OCI-LY1 (cell line): Measurements from ENCODE around the gene OLFML1.

Source experiments
- H2AFZ ChIP-seq: fragments of 200-600 bp; sonication (generic), shearing (Covaris generic); 2 replicates; pipeline ENCODE4 v1.6.0; 2014; ENCODE audit warnings: antibody characterized with exemption, mild to moderate bottlenecking, low read length
- H3F3A ChIP-seq: fragments of 200-600 bp; sonication (generic), shearing (Covaris generic); 2 replicates; pipeline ENCODE4 v1.6.0; 2014; ENCODE audit warnings: mild to moderate bottlenecking, antibody characterized with exemption, low read length, moderate library complexity; ENCODE audit not compliant: insufficient read depth
- H3K27ac ChIP-seq: fragments of 200-600 bp; sonication (generic); 2 replicates; pipeline ENCODE4 v1.5.1; 2014; ENCODE audit warnings: low read length, mixed run types, mild to moderate bottlenecking, low read depth; ENCODE audit not compliant: poor library complexity, severe bottlenecking
- H3K27me3 ChIP-seq: fragments of 200-600 bp; sonication (generic); 2 replicates; pipeline ENCODE4 v1.6.0; 2014; ENCODE audit warnings: antibody characterized with exemption, mild to moderate bottlenecking, low read length, moderate library complexity; ENCODE audit not compliant: insufficient read depth
- H3K36me3 ChIP-seq: fragments of 200-600 bp; sonication (generic); 2 replicates; pipeline ENCODE4 v1.6.1; 2014; ENCODE audit warnings: mild to moderate bottlenecking, antibody characterized with exemption, low read length, moderate library complexity, mixed read lengths; ENCODE audit not compliant: insufficient read depth
- H3K4me1 ChIP-seq: fragments of 200-600 bp; sonication (generic); 2 replicates; pipeline ENCODE4 v1.5.1; 2014; ENCODE audit warnings: mild to moderate bottlenecking, low read length, moderate library complexity; ENCODE audit not compliant: insufficient read depth, severe bottlenecking
- H3K4me2 ChIP-seq: fragments of 200-600 bp; sonication (generic), shearing (Covaris generic); 2 replicates; pipeline ENCODE4 v1.6.1; 2014; ENCODE audit warnings: low read length
- H3K4me3 ChIP-seq: fragments of 200-600 bp; sonication (generic); 2 replicates; pipeline ENCODE4 v1.5.1; 2014; ENCODE audit warnings: low read length, low read depth, mild to moderate bottlenecking, mixed read lengths; ENCODE audit not compliant: poor library complexity, severe bottlenecking
- H3K79me2 ChIP-seq: fragments of 200-600 bp; shearing (Covaris generic); 2 replicates; pipeline ENCODE4 v1.6.1; 2016; ENCODE audit warnings: mixed run types, low read length, mixed read lengths; ENCODE audit not compliant: insufficient read depth
- H3K9ac ChIP-seq: fragments of 200-600 bp; sonication (generic), shearing (Covaris generic); 2 replicates; pipeline ENCODE4 v1.6.1; 2014; ENCODE audit warnings: mild to moderate bottlenecking, low read length, mixed read lengths
- H3K9me2 ChIP-seq: fragments of 200-600 bp; sonication (generic), shearing (Covaris generic); 2 replicates; pipeline ENCODE4 v1.6.1; 2014; ENCODE audit warnings: low read depth, mild to moderate bottlenecking, low read length, mixed read lengths
- H3K9me3 ChIP-seq: fragments of 200-600 bp; shearing (Covaris generic); 2 replicates; pipeline ENCODE4 v1.6.1; 2014; ENCODE audit warnings: low read length, mixed read lengths
- H4K20me1 ChIP-seq: fragments of 200-600 bp; sonication (generic), shearing (Covaris generic); 2 replicates; pipeline ENCODE4 v1.6.0; 2016; ENCODE audit warnings: mild to moderate bottlenecking, low read length; ENCODE audit not compliant: insufficient read depth
- CTCF ChIP-seq: fragments of 200-600 bp; sonication (generic), shearing (Covaris generic); IDR thresholded peaks from 2 replicates; pipeline ENCODE4 v1.5.1; 2017; ENCODE audit warnings: mild to moderate bottlenecking, antibody characterized with exemption, low read length, moderate library complexity, mixed read lengths
- EZH2 ChIP-seq: fragments of 200-600 bp; sonication (generic), shearing (Covaris generic); IDR thresholded peaks from 2 replicates; pipeline ENCODE4 v1.8.0; 2017; ENCODE audit warnings: borderline replicate concordance, mixed run types, mild to moderate bottlenecking, antibody characterized with exemption, low read length, moderate library complexity, mixed read lengths

Gene OLFML1

GRCh38 chr11:7500251-7500650 lies 14.9 kb downstream of the OLFML1 start:
- no peaks in the 10 kb centered on the region for H3K9me2 ChIP-seq
- H3K27ac ChIP-seq, result no peak overlapping the region
- H3K27me3 ChIP-seq, result no peaks in the 10 kb centered on the region
- TF ChIP-seq CTCF (no peak), EZH2 (no peak)
- H3K9me3 ChIP-seq, result no peaks in the 10 kb centered on the region
- no peak overlapping the region for H3K9ac ChIP-seq
- no peak overlapping the region for H3K4me2 ChIP-seq
- no peak overlapping the region for H3K4me3 ChIP-seq
- no peaks in the 10 kb centered on the region for H3K79me2 ChIP-seq
- H3F3A ChIP-seq, result no peaks in the 10 kb centered on the region
- H2AFZ ChIP-seq, result no peak overlapping the region
- no peaks in the 10 kb centered on the region for H4K20me1 ChIP-seq
- no peaks in the 10 kb centered on the region for H3K36me3 ChIP-seq
- H3K4me1 ChIP-seq, result peaks cover 25% of the 10 kb centered on the region

- TF ChIP-seq CTCF (no peak), EZH2 (no peak)
- H2AFZ ChIP-seq, result no peak overlapping the region
- no peak overlapping the region for H3K9ac ChIP-seq
- H3K9me2 ChIP-seq, result no peaks in the 10 kb centered on the region
- no peaks in the 10 kb centered on the region for H3K79me2 ChIP-seq
- H3K9me3 ChIP-seq, result no peaks in the 10 kb centered on the region
- H3F3A ChIP-seq, result no peaks in the 10 kb centered on the region
- no peaks in the 10 kb centered on the region for H3K36me3 ChIP-seq
- H3K27me3 ChIP-seq, result no peaks in the 10 kb centered on the region
- peaks cover 19% of the 10 kb centered on the region for H3K4me1 ChIP-seq
- H3K4me3 ChIP-seq, result no peak overlapping the region
- H3K27ac ChIP-seq, result no peak overlapping the region
- H3K4me2 ChIP-seq, result no peak overlapping the region
- H4K20me1 ChIP-seq, result no peaks in the 10 kb centered on the region
Observed at GRCh38 chr11:7501251-7501650, 15.9 kb downstream of the OLFML1 start.

- Histone ChIP-seq H3K27me3 (no peaks in the 10 kb centered on the region), H4K20me1 (no peaks in the 10 kb centered on the region), H3K4me3 (no peak overlapping the region), H3K9ac (no peak overlapping the region), H3F3A (no peaks in the 10 kb centered on the region), H2AFZ (no peak overlapping the region), H3K79me2 (no peaks in the 10 kb centered on the region), H3K9me3 (no peaks in the 10 kb centered on the region), H3K27ac (no peak overlapping the region), H3K4me1 (peaks cover 15% of the 10 kb centered on the region), H3K9me2 (no peaks in the 10 kb centered on the region), H3K4me2 (no peak overlapping the region), H3K36me3 (no peaks in the 10 kb centered on the region; the same call in 1 of the 2 replicates)
- no peak for TF ChIP-seq EZH2
- TF ChIP-seq CTCF, result no peak
Observed at GRCh38 chr11:7501894-7502293, 16.6 kb downstream of the OLFML1 start.
